HepG2 (cell line): ENCODE measurements around the gene VANGL2. TPM values are rescaled to one million over a fixed set of nuclear protein-coding genes. Genes with fewer than 3 reads are reported as not detected.

ENCODE experiments used
- ATAC-seq: fragments of 200-7000 bp; cut with Tn5 transposase; 3 replicates; pipeline ENCODE4 v1.9.1; 2020; ENCODE audit warnings: mild to moderate bottlenecking, moderate library complexity
- BruUV-seq: library from RNA; stranded (reverse); fragments of 400-500 nt; replicated peaks from 2 replicates; lab custom pipeline; 2021; lab: Mats Ljungman, UMichigan
- CTCF ChIA-PET: fragments of 300-600 bp; formaldehyde crosslinking; extraction: SDS; loops from one replicate; lab custom pipeline; 2021; ENCODE audit warnings: low total read pairs, inconsistent platforms, low intra/inter-chr PET ratio; lab: Yijun Ruan, JAX
- POLR2A ChIA-PET: fragments of 350-600 bp; sonication (Branson Sonifier 250); formaldehyde crosslinking; loops from one replicate; lab custom pipeline; 2020; ENCODE audit warnings: antibody characterized with exemption, inconsistent platforms; lab: Yijun Ruan, JAX
- DNase-seq: peaks from one replicate; pipeline ENCODE4 v3.0.0-alpha.2; 2015; ENCODE audit warnings: low spot score
- FAIRE-seq: peaks from 3 replicates; lab custom pipeline; 2011; peaks lifted over from hg19 to GRCh38; lab: Jason Lieb, UNC
- H2AFZ ChIP-seq: one replicate; pipeline ENCODE4 v1.6.1; 2011; ENCODE audit warnings: low read length, inconsistent platforms
- H3K27ac ChIP-seq: fragments of 300-600 bp; 3 replicates; pipeline ENCODE4 v1.8.0; 2011; ENCODE audit warnings: mixed run types, mild to moderate bottlenecking, mixed read lengths, low read length, inconsistent platforms; ENCODE audit not compliant: insufficient read depth; ENCODE audit errors: extremely low read length
- H3K27me3 ChIP-seq, 2 experiments: fragments of 200-600 bp in 1 of 2; 2 replicates in 1 of 2; 3 replicates in 1 of 2; pipeline versions ENCODE4 v1.6.0 to v1.8.0; 2011; ENCODE audit warnings: low read length in 2 of 2, mild to moderate bottlenecking in 2 of 2, moderate library complexity in 2 of 2, inconsistent platforms in 1 of 2; ENCODE audit not compliant: insufficient read depth in 2 of 2, control insufficient read depth in 1 of 2
- H3K36me3 ChIP-seq, 2 experiments: fragments of 200-600 bp in 1 of 2; replicated peaks in 1 of 2; 2 replicates in 1 of 2; 3 replicates in 1 of 2; pipeline versions ENCODE4 v1.5.1 to v1.8.0; 2011; ENCODE audit warnings: low read length in 2 of 2, inconsistent platforms in 1 of 2; ENCODE audit not compliant: insufficient read depth in 2 of 2, control insufficient read depth in 1 of 2
- H3K4me1 ChIP-seq: 2 replicates; pipeline ENCODE4 v1.5.1; 2012; ENCODE audit warnings: low read length, inconsistent platforms; ENCODE audit not compliant: insufficient read depth
- H3K4me2 ChIP-seq: 2 replicates; pipeline ENCODE4 v1.6.0; 2011; ENCODE audit warnings: low read depth, low read length, inconsistent platforms
- H3K4me3 ChIP-seq, 3 experiments: fragments of 200-600 bp in 1 of 3; sonication (generic), shearing (Covaris generic) in 1 of 3; replicated peaks in 1 of 3; 2 replicates each; pipeline ENCODE4 v1.5.1; 2011 to 2016; ENCODE audit warnings: low read length in 3 of 3, inconsistent platforms in 2 of 3, low read depth in 2 of 3, mild to moderate bottlenecking in 2 of 3, control low read depth in 1 of 3, mixed read lengths in 1 of 3; ENCODE audit not compliant: insufficient read depth in 1 of 3
- H3K79me2 ChIP-seq: one replicate; pipeline ENCODE4 v1.6.1; 2011; ENCODE audit warnings: low read length, inconsistent platforms; ENCODE audit not compliant: insufficient read depth
- H3K9ac ChIP-seq: 2 replicates; pipeline ENCODE4 v1.6.0; 2011; ENCODE audit warnings: mild to moderate bottlenecking, low read depth, low read length, inconsistent platforms; ENCODE audit not compliant: insufficient read depth
- H3K9me3 ChIP-seq: 2 replicates; pipeline ENCODE4 v1.5.1; 2012; ENCODE audit warnings: mild to moderate bottlenecking, low read length
- H4K20me1 ChIP-seq: 2 replicates; pipeline ENCODE4 v1.6.0; 2011; ENCODE audit warnings: inconsistent platforms, mild to moderate bottlenecking, low read length, moderate library complexity; ENCODE audit not compliant: insufficient read depth
- ATF1 ChIP-seq: IDR thresholded peaks from 2 replicates; pipeline ENCODE4 v1.6.1; 2016; ENCODE audit warnings: mild to moderate bottlenecking, control low read depth
- ATF2 ChIP-seq: sonication (generic); formaldehyde crosslinking; IDR thresholded peaks from 2 replicates; pipeline ENCODE4 v1.4.0; 2020; ENCODE audit warnings: missing genetic modification reagents
- CBX2 ChIP-seq, 2 experiments: fragments of 200-600 bp in 1 of 2; sonication (generic); formaldehyde crosslinking in 1 of 2; IDR thresholded peaks; 2 replicates each; pipeline versions ENCODE4 v1.7.0 to v1.8.1; 2018 to 2022; ENCODE audit warnings: low read depth in 2 of 2, low read length in 1 of 2, mild to moderate bottlenecking in 1 of 2, missing genetic modification reagents in 1 of 2
- MAX ChIP-seq: IDR thresholded peaks from 2 replicates; pipeline ENCODE4 v1.6.1; 2012; ENCODE audit warnings: inconsistent platforms
- RAD21 ChIP-seq: fragments of 450-650 bp; formaldehyde crosslinking; IDR thresholded peaks from 2 replicates; pipeline ENCODE4 v1.5.0; 2020; ENCODE audit warnings: mild to moderate bottlenecking
- ZBTB21 ChIP-seq: sonication (generic); formaldehyde crosslinking; IDR thresholded peaks from 2 replicates; pipeline ENCODE4 v1.4.0; 2020; ENCODE audit warnings: missing genetic modification reagents
- ZBTB40 ChIP-seq, 2 experiments: fragments of 450-650 bp in 1 of 2; sonication (generic) in 1 of 2; formaldehyde crosslinking in 1 of 2; IDR thresholded peaks; 2 replicates each; pipeline versions ENCODE4 v1.6.1 to v1.8.0; 2016 to 2022; ENCODE audit warnings: antibody characterized with exemption in 1 of 2, mild to moderate bottlenecking in 1 of 2, missing genetic modification reagents in 1 of 2
- ZFP36 ChIP-seq: fragments of 150-350 bp; IDR thresholded peaks from 2 replicates; pipeline ENCODE4 v1.6.1; 2018; ENCODE audit warnings: borderline replicate concordance, low read length, low read depth; ENCODE audit not compliant: partially characterized antibody
- ZNF24 ChIP-seq: fragments of 450-650 bp; IDR thresholded peaks from 2 replicates; pipeline ENCODE4 v1.6.1; 2017; ENCODE audit warnings: antibody characterized with exemption, mild to moderate bottlenecking
- ZNF33A ChIP-seq: sonication (generic); formaldehyde crosslinking; IDR thresholded peaks from 2 replicates; pipeline ENCODE4 v1.5.1; 2020; ENCODE audit warnings: missing genetic modification reagents, mild to moderate bottlenecking, moderate library complexity, borderline replicate concordance
- ZNF839 ChIP-seq: sonication (generic); formaldehyde crosslinking; IDR thresholded peaks from 2 replicates; pipeline ENCODE4 v1.4.0; 2020; ENCODE audit warnings: missing genetic modification reagents, mild to moderate bottlenecking, borderline replicate concordance
- WGBS: methylation state at CpG from one replicate; pipeline ENCODE4 v1.1.6; 2017; ENCODE audit warnings: low lambda C conversion rate; 5-methylcytosine and 5-hydroxymethylcytosine counted together
- in situ Hi-C: cut with HindIII; loops from 2 replicates; pipeline ENCODE4 v1.10.0; 2017; ENCODE audit warnings: low pct_unique_long_range_greater_than_20kb; ENCODE audit not compliant: extremely low pct_ligation_motif_present
- intact Hi-C: fragments of 100-400 bp; cut with micrococcal nuclease; formaldehyde crosslinking; loops from one replicate; pipeline ENCODE4 v1.10.0; 2022; ENCODE audit not compliant: unreplicated experiment
- polyA plus RNA-seq, 8 experiments: library from polyadenylated mRNA; depleted of rRNA in 3 of 8; stranded (reverse) in 7 of 8; unstranded in 1 of 8; fragments of >200 nt; fragmentation: Illumina TruSeq in 4 of 8; extraction: Trizol in 4 of 8; gene quantifications; 2 replicates each; pipeline versions ENCODE4 v1.2.1 to v1.2.3, GENCODE V29; 2011 to 2016; ENCODE audit warnings: low read depth in 4 of 8, missing spikeins in 1 of 8, mixed read lengths in 1 of 8; ENCODE audit not compliant: insufficient read depth in 1 of 8
- total RNA-seq, 5 experiments: library from RNA; depleted of rRNA; stranded (reverse); fragments of >200 nt; fragmentation: Illumina TruSeq; extraction: Trizol; gene quantifications; 2 replicates each; pipeline ENCODE4 v1.2.3, GENCODE V29; 2016; ENCODE audit warnings: low read depth in 1 of 5
- TF ChIP-seq, protein P1 (sequence below): sonication (generic); formaldehyde crosslinking; IDR thresholded peaks from 2 replicates; pipeline ENCODE4 v1.4.0; 2020; ENCODE audit warnings: mild to moderate bottlenecking, missing genetic modification reagents

The VANGL2 gene
- total and polyA plus RNA-seq, 2 of the 13 experiments (the other 11 are each of a cell fraction or from before 2014, with no cell fraction given), result 0.09 TPM; not detected in 1

- Histone ChIP-seq H3K79me2 (no peaks in the 10 kb centered on the region), H3K36me3 (no peaks in the 10 kb centered on the region), H3K4me3 (no peak overlapping the region), H4K20me1 (no peaks in the 10 kb centered on the region), H3K27me3 (no peaks in the 10 kb centered on the region), H3K4me2 (no peak overlapping the region), H3K27ac (no peak overlapping the region), H3K9ac (no peak overlapping the region), H2AFZ (no peak overlapping the region), H3K4me1 (no peaks in the 10 kb centered on the region), H3K9me3 (no peaks in the 10 kb centered on the region)
- no TSS peak for BruUV-seq
- DNase-seq, result no peak
- in situ Hi-C loops, result no loop called here
- ChIA-PET CTCF (no interaction called here), POLR2A (no interaction called here)
- no peak for ATAC-seq
- no peak for FAIRE-seq
- 15% methylated on average over 2 of the region's 2 CpGs for WGBS
- intact Hi-C loops, result no loop called here
- TF ChIP-seq RAD21 (CRISPR knock-in tag) (no peak), CBX2 (IDR thresholded peaks at IDR 0.05; ENCODE audit: low read depth, low read length) (no peak), CBX2 (CRISPR knock-in tag; IDR thresholded peaks at IDR 0.05; ENCODE audit: low read depth) (no peak), ATF2 (CRISPR knock-in tag) (no peak), ZNF839 (no peak), ZBTB21 (CRISPR knock-in tag) (no peak), MAX (no peak), ATF1 (no peak), ZNF33A (no peak), ZFP36 (no peak), ZBTB40 (IDR thresholded peaks at IDR 0.05) (no peak), ZBTB40 (CRISPR knock-in tag; IDR thresholded peaks at IDR 0.05) (no peak), ZNF24 (no peak)
- TF ChIP-seq, protein P1, sequence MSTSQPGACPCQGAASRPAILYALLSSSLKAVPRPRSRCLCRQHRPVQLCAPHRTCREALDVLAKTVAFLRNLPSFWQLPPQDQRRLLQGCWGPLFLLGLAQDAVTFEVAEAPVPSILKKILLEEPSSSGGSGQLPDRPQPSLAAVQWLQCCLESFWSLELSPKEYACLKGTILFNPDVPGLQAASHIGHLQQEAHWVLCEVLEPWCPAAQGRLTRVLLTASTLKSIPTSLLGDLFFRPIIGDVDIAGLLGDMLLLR (CRISPR knock-in tag), result no peak
These were observed 49.1 kb downstream of the VANGL2 start for GRCh38 chr1:160449494-160449893.
